H9 (cell line): ENCODE measurements around the gene ANKRD36C. TPM values are rescaled to one million over a fixed set of nuclear protein-coding genes. Genes with fewer than 3 reads are reported as not detected.
"Not testable (repeated sequence)": the region's sequence is repeated elsewhere in the genome, so short reads cannot be mapped to it uniquely, and the experiment has no call there.

ENCODE experiments used
- DNase-seq: peaks from one replicate; pipeline ENCODE4 v3.0.0-alpha.2; 2017
- H2AFZ ChIP-seq: one replicate; pipeline ENCODE4 v1.6.1; 2013; ENCODE audit warnings: mild to moderate bottlenecking, low read length, control low read depth, moderate library complexity
- H2AK5ac ChIP-seq: 2 replicates; pipeline ENCODE4 v1.6.1; 2013; ENCODE audit warnings: low read length, control low read depth, mixed read lengths; ENCODE audit not compliant: insufficient read length
- H2BK120ac ChIP-seq: one replicate; pipeline ENCODE4 v1.6.1; 2013; ENCODE audit warnings: low read depth, mild to moderate bottlenecking, low read length, control low read depth, inconsistent platforms; ENCODE audit not compliant: poor library complexity, severe bottlenecking
- H2BK12ac ChIP-seq: 2 replicates; pipeline ENCODE4 v1.6.1; 2013; ENCODE audit warnings: low read length, control low read depth, mixed read lengths, low read depth; ENCODE audit not compliant: insufficient read length
- H2BK15ac ChIP-seq: 2 replicates; pipeline ENCODE4 v1.6.1; 2013; ENCODE audit warnings: low read depth, low read length, control low read depth
- H2BK20ac ChIP-seq: one replicate; pipeline ENCODE4 v1.6.1; 2013; ENCODE audit warnings: low read depth, mild to moderate bottlenecking, low read length, control low read depth, inconsistent platforms; ENCODE audit not compliant: poor library complexity, severe bottlenecking
- H2BK5ac ChIP-seq: 2 replicates; pipeline ENCODE4 v1.6.1; 2013; ENCODE audit warnings: low read length, control low read depth, mixed read lengths; ENCODE audit not compliant: insufficient read length
- H3K14ac ChIP-seq: 2 replicates; pipeline ENCODE4 v1.6.1; 2013; ENCODE audit warnings: low read length, control low read depth; ENCODE audit not compliant: insufficient read depth
- H3K18ac ChIP-seq: 2 replicates; pipeline ENCODE4 v1.6.1; 2013; ENCODE audit warnings: low read depth, mild to moderate bottlenecking, mixed read lengths, low read length, control low read depth; ENCODE audit not compliant: insufficient read length
- H3K23ac ChIP-seq: 2 replicates; pipeline ENCODE4 v1.6.1; 2013; ENCODE audit warnings: low read length, control low read depth, mixed read lengths, low read depth; ENCODE audit not compliant: insufficient read length
- H3K23me2 ChIP-seq: 2 replicates; pipeline ENCODE4 v1.6.1; 2013; ENCODE audit warnings: low read depth, mild to moderate bottlenecking, mixed read lengths, low read length, control low read depth; ENCODE audit not compliant: insufficient read length, poor library complexity, severe bottlenecking
- H3K27ac ChIP-seq: 2 replicates; pipeline ENCODE4 v1.5.1; 2013; ENCODE audit warnings: low read length, control low read depth, mixed read lengths, low read depth; ENCODE audit not compliant: insufficient read length
- H3K27me3 ChIP-seq: 2 replicates; pipeline ENCODE4 v1.6.1; 2013; ENCODE audit warnings: low read length, control low read depth, inconsistent platforms; ENCODE audit not compliant: insufficient read depth
- H3K4ac ChIP-seq: 2 replicates; pipeline ENCODE4 v1.6.1; 2013; ENCODE audit warnings: low read depth, mild to moderate bottlenecking, control low read depth, inconsistent platforms, low read length, moderate library complexity
- H3K4me1 ChIP-seq: 2 replicates; pipeline ENCODE4 v1.6.1; 2013; ENCODE audit warnings: low read length, control low read depth, inconsistent platforms; ENCODE audit not compliant: insufficient read depth
- H3K4me2 ChIP-seq: 2 replicates; pipeline ENCODE4 v1.6.1; 2013; ENCODE audit warnings: low read length, control low read depth, mixed read lengths; ENCODE audit not compliant: insufficient read length, insufficient read depth
- H3K56ac ChIP-seq: 2 replicates; pipeline ENCODE4 v1.6.1; 2013; ENCODE audit warnings: low read depth, mild to moderate bottlenecking, mixed read lengths, low read length, control low read depth; ENCODE audit not compliant: insufficient read length
- H3K79me1 ChIP-seq: 2 replicates; pipeline ENCODE4 v1.6.1; 2013; ENCODE audit warnings: low read depth, mild to moderate bottlenecking, moderate library complexity, low read length, control low read depth, inconsistent platforms; ENCODE audit not compliant: insufficient read depth, poor library complexity, severe bottlenecking
- H3K79me2 ChIP-seq: 2 replicates; pipeline ENCODE4 v1.6.1; 2013; ENCODE audit warnings: low read length, control low read depth, inconsistent platforms; ENCODE audit not compliant: insufficient read depth
- H3K9ac ChIP-seq: 2 replicates; pipeline ENCODE4 v1.6.1; 2013; ENCODE audit warnings: low read length, control low read depth, mixed read lengths; ENCODE audit not compliant: insufficient read length; ENCODE audit errors: extremely low read depth
- H3K9me3 ChIP-seq: one replicate; pipeline ENCODE4 v1.6.1; 2013; ENCODE audit warnings: low read depth, low read length, inconsistent platforms; ENCODE audit not compliant: control insufficient read depth
- H3T11ph ChIP-seq: one replicate; pipeline ENCODE4 v1.6.1; 2013; ENCODE audit warnings: mild to moderate bottlenecking, low read length, control low read depth, inconsistent platforms
- H4K20me1 ChIP-seq: one replicate; pipeline ENCODE4 v1.6.1; 2013; ENCODE audit not compliant: control insufficient read depth, insufficient read length, insufficient read depth
- H4K5ac ChIP-seq: 2 replicates; pipeline ENCODE4 v1.6.1; 2013; ENCODE audit warnings: low read depth, mild to moderate bottlenecking, mixed read lengths, low read length, control low read depth; ENCODE audit not compliant: insufficient read length
- H4K8ac ChIP-seq: replicated peaks from 2 replicates; pipeline ENCODE4 v1.6.1; 2013; ENCODE audit warnings: low read length, control low read depth, mixed read lengths, low read depth; ENCODE audit not compliant: insufficient read length
- H4K91ac ChIP-seq: 2 replicates; pipeline ENCODE4 v1.6.1; 2013; ENCODE audit warnings: low read depth, mild to moderate bottlenecking, moderate library complexity, mixed read lengths, low read length, control low read depth; ENCODE audit not compliant: insufficient read length
- H3K27ac Mint-ChIP-seq, 3 experiments: 2 replicates in 2 of 3; 3 replicates in 1 of 3; pipeline ENCODE4 v1.8.0; 2020 to 2021; ENCODE audit warnings: mixed read lengths in 3 of 3, mild to moderate bottlenecking in 1 of 3, moderate library complexity in 1 of 3
- H3K27me3 Mint-ChIP-seq: 2 replicates; pipeline ENCODE4 v1.8.0; 2021; ENCODE audit warnings: low read depth, mild to moderate bottlenecking, moderate library complexity, mixed read lengths
- H3K36me3 Mint-ChIP-seq, 3 experiments: 2 replicates in 2 of 3; 3 replicates in 1 of 3; pipeline ENCODE4 v1.8.0; 2020 to 2021; ENCODE audit warnings: low read depth in 3 of 3, mixed read lengths in 3 of 3; ENCODE audit not compliant: insufficient read depth in 1 of 3
- H3K4me1 Mint-ChIP-seq, 2 experiments: 2 replicates each; pipeline ENCODE4 v1.8.0; 2020; ENCODE audit warnings: mixed read lengths in 2 of 2
- H3K4me3 Mint-ChIP-seq, 2 experiments: 2 replicates in 1 of 2; 3 replicates in 1 of 2; pipeline ENCODE4 v1.8.0; 2020 to 2021; ENCODE audit warnings: mild to moderate bottlenecking in 2 of 2, mixed read lengths in 2 of 2, moderate library complexity in 1 of 2
- H3K9me3 Mint-ChIP-seq, 2 experiments: 2 replicates in 1 of 2; 3 replicates in 1 of 2; pipeline ENCODE4 v1.8.0; 2020; ENCODE audit warnings: mild to moderate bottlenecking in 2 of 2, mixed read lengths in 2 of 2, moderate library complexity in 1 of 2
- WGBS: extraction: QIAGEN DNeasy Blood & Tissue Kit; methylation state at CpG from one replicate; pipeline ENCODE4 v1.1.7; 2013; ENCODE audit warnings: missing lambda C conversion rate, low lambda C conversion rate, mixed read lengths; ENCODE audit not compliant: insufficient read length; ENCODE audit errors: extremely low coverage; 5-methylcytosine and 5-hydroxymethylcytosine counted together
- total RNA-seq: library from RNA; stranded (reverse); gene quantifications from 2 replicates; pipeline ENCODE4 v1.2.1, GENCODE V29; 2021
- TF ChIP-seq, protein P1 (sequence below): fragments of 200-600 bp; sonication (generic); conservative IDR thresholded peaks from 3 replicates; pipeline ENCODE4 v1.8.0; 2021; ENCODE audit warnings: antibody characterized with exemption, mild to moderate bottlenecking

The ANKRD36C gene
- total RNA-seq, 1 experiment from 2014 or later = 8.2 TPM

GRCh38 chr2:95799892-95800291 is 191.7 kb downstream of the ANKRD36C start:
- DNase-seq = no peak
- H3K4me1 Mint-ChIP-seq = no peaks in the 10 kb centered on the region
- no peak overlapping the region for H2AFZ ChIP-seq
- H3K14ac ChIP-seq = no peak overlapping the region
- H3K9me3 ChIP-seq = no peaks in the 10 kb centered on the region
- no peaks in the 10 kb centered on the region for H3K23me2 ChIP-seq
- H3K9me3 Mint-ChIP-seq = peaks cover 10 to 42% of the 10 kb centered on the region in 2 experiments
- no peak overlapping the region for H3K23ac ChIP-seq
- no peak overlapping the region for H2BK20ac ChIP-seq
- H2BK5ac ChIP-seq = no peak overlapping the region
- H3K4me2 ChIP-seq = no peak overlapping the region
- no peak overlapping the region for H4K91ac ChIP-seq
- no peak overlapping the region for H3K27ac ChIP-seq
- no peak overlapping the region for H3K18ac ChIP-seq
- H3K36me3 Mint-ChIP-seq = peaks cover 0 to 3% (median 0%) of the 10 kb centered on the region in 3 experiments; a peak in 2 of 7 replicates
- no CpG with 5 or more reads among the region's 14 CpGs for WGBS
- H3K27me3 Mint-ChIP-seq = peaks cover 12% of the 10 kb centered on the region
- H2BK12ac ChIP-seq = no peak overlapping the region
- H3K9ac ChIP-seq = no peak overlapping the region
- TF ChIP-seq, protein P1, sequence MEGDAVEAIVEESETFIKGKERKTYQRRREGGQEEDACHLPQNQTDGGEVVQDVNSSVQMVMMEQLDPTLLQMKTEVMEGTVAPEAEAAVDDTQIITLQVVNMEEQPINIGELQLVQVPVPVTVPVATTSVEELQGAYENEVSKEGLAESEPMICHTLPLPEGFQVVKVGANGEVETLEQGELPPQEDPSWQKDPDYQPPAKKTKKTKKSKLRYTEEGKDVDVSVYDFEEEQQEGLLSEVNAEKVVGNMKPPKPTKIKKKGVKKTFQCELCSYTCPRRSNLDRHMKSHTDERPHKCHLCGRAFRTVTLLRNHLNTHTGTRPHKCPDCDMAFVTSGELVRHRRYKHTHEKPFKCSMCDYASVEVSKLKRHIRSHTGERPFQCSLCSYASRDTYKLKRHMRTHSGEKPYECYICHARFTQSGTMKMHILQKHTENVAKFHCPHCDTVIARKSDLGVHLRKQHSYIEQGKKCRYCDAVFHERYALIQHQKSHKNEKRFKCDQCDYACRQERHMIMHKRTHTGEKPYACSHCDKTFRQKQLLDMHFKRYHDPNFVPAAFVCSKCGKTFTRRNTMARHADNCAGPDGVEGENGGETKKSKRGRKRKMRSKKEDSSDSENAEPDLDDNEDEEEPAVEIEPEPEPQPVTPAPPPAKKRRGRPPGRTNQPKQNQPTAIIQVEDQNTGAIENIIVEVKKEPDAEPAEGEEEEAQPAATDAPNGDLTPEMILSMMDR = no peak
- H4K5ac ChIP-seq = no peak overlapping the region
- no peak overlapping the region for H3K4ac ChIP-seq
- H3K4me3 Mint-ChIP-seq = no peak overlapping the region; a peak in 1 of 5 replicates
- H2BK120ac ChIP-seq = no peak overlapping the region
- no peak overlapping the region for H2BK15ac ChIP-seq
- H3K79me1 ChIP-seq = no peaks in the 10 kb centered on the region
- H3K27ac Mint-ChIP-seq = no peak overlapping the region
- no peak overlapping the region for H3K56ac ChIP-seq
- H4K8ac ChIP-seq = no peak overlapping the region
- no peaks in the 10 kb centered on the region for H3K27me3 ChIP-seq
- no peaks in the 10 kb centered on the region for H3K4me1 ChIP-seq
- no peak overlapping the region for H2AK5ac ChIP-seq
- no peaks in the 10 kb centered on the region for H3K79me2 ChIP-seq
- no peak overlapping the region for H3T11ph ChIP-seq
- H4K20me1 ChIP-seq = no peaks in the 10 kb centered on the region

GRCh38 chr2:95799147-95799889 is 192.3 kb downstream of the ANKRD36C start:
- not testable (repeated sequence) for H3K27me3 Mint-ChIP-seq, H4K8ac ChIP-seq, H3K27ac Mint-ChIP-seq, DNase-seq, H3K4ac ChIP-seq, H2AFZ ChIP-seq, H2AK5ac ChIP-seq, H3K23ac ChIP-seq, H3K4me2 ChIP-seq, H3T11ph ChIP-seq, H2BK120ac ChIP-seq, H4K20me1 ChIP-seq, H3K27me3 ChIP-seq, H3K36me3 Mint-ChIP-seq, H3K4me1 Mint-ChIP-seq, H3K79me1 ChIP-seq, H3K9me3 ChIP-seq, H3K56ac ChIP-seq, H2BK5ac ChIP-seq, H2BK15ac ChIP-seq, H2BK20ac ChIP-seq, H2BK12ac ChIP-seq, H4K5ac ChIP-seq, H3K27ac ChIP-seq, H3K4me1 ChIP-seq, H3K79me2 ChIP-seq, H3K18ac ChIP-seq, H3K4me3 Mint-ChIP-seq, H3K9ac ChIP-seq, H3K14ac ChIP-seq, H4K91ac ChIP-seq, H3K23me2 ChIP-seq
- H3K9me3 Mint-ChIP-seq = peaks cover 5 to 36% of the 10 kb centered on the region in 2 experiments; a peak in 4 of 5 replicates
- WGBS = no CpG with 5 or more reads among the region's 13 CpGs
